ENCODE data around the gene SNAPC4.

SNAPC4 gene

GRCh38 chr9:136392538-136393449 lies 7.2 kb downstream of the SNAPC4 start:
- DNase-seq (ENCODE audit: low spot score), result no peak

DNA sequence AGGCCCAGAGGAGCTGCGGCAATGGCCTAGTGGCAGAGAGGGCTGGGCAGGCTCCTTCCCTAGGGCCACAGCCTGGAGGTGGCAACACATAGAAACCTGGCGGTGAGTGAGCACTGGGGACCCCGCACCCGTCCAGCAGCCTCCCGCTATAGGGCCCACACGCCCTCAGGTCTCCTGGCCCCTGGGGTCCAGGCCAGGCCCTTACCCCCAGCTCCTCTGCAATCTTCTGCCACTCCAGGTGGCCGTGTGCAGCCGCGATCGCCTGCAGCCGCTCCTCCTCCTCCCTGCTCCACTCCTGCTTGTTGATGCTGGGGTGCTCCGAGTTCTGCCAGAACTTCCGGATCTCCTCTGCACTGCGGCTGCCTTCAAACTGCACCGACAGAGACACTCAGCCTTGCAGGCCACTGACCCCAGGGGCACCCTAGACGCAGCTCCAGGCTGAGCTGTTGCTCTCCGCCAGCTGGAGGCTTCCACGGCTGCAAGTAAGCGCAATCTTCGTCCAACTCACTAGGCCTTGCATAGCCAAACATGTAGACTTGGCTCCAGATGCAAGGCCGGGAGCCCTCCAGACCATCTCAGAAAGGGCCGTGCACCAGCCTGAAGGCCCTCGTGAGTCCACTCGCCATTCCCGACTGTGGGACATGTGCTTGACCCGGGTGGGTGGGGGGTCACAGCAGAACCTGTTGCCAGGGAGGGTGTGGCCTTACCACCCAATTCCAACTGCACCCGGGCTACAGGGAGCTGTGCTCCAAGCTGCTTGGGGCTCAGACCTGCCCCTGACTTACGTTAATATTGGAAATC lies 8.0 kb downstream of the SNAPC4 start:
- no peak for DNase-seq (ENCODE audit: low spot score)

GRCh38 chr9:136389396-136389795 lies 10.6 kb downstream of the SNAPC4 start:
- DNase-seq (ENCODE audit: low spot score), result no peak

GRCh38 chr9:136387217-136387616 lies 12.8 kb downstream of the SNAPC4 start:
- no peak for DNase-seq (ENCODE audit: low spot score)

- DNase-seq (ENCODE audit: low spot score), result no peak
Observed at GRCh38 chr9:136386018-136386417, 14.0 kb downstream of the SNAPC4 start.

- no peak for DNase-seq (ENCODE audit: low spot score)
Observed at GRCh38 chr9:136385015-136385414, 15.0 kb downstream of the SNAPC4 start.

GRCh38 chr9:136383436-136383835 lies 16.5 kb downstream of the SNAPC4 start:
- no peak for DNase-seq (ENCODE audit: low spot score)

DNA sequence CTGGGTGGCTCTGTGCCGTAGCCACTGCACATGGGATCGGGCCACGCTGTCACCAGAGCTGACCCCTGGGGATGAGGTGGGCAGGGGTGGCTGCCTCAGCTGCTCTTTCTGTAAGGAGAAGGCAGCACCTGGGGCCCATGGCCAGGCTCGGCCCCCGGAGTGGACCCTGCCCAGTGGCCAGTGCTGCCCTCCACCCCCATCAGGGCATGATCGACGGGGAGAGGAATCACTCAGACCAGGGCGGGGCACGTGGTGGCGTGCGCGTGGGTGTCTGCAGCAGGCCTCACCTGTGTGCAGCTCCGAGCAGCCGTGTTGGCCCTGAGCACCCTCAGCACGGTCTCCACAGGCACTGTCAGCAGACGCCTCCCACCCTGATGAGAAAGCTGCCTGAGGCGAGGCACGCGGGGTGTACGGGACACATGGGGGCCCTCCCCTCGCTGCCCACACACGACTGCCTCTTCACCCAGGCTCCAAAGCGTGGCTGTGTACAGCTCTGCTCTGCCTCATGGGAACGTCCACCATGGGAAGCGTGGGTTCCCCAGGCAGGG lies 17.9 kb downstream of the SNAPC4 start:
- no peak for DNase-seq (ENCODE audit: low spot score)

GRCh38 chr9:136381311-136381710 lies 18.7 kb downstream of the SNAPC4 start:
- no peak for DNase-seq (ENCODE audit: low spot score)

GRCh38 chr9:136380381-136380780 lies 19.6 kb downstream of the SNAPC4 start:
- no peak for DNase-seq (ENCODE audit: low spot score)

DNA sequence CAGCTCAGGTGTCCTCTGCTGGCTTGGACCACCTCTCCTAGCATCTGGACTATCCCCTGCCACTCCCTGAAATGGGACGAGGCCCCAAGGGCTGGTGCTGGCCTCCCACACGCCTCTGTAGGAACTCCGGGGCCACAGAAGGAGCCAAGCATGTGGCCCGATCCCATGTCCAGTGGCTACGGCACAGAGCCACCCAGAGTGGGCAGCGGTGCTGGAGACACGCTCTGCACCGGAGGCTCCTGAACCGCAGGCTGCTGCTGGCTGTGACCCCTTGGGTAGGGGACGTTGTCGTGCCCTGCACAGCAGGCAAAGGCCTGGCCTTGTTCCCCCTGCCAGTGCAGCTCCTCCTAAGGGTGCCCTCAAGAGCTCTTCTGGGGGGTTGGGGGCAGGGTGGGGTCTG lies 20.1 kb downstream of the SNAPC4 start:
- DNase-seq (ENCODE audit: low spot score), result no peak

GRCh38 chr9:136379401-136379800 lies 20.6 kb downstream of the SNAPC4 start:
- DNase-seq (ENCODE audit: low spot score), result no peak

DNA sequence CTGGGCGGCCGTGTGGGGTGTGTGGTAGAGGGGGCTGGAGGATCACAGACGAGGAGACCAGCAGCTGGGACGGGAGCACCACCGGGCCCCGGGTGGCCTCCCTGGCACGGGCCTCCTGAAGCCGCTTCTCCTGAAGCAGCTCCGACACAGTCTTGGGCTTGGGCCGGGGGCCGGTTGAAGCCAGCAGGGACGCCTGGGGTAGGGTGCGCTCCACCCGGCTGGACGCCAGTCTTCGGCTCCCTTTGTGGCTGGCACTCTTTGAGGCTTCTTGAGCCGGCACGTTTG lies 21.0 kb downstream of the SNAPC4 start:
- no peak for DNase-seq (ENCODE audit: low spot score)

GRCh38 chr9:136378170-136379002 lies 21.6 kb downstream of the SNAPC4 start:
- no peak for DNase-seq (ENCODE audit: low spot score)

- no peak for DNase-seq (ENCODE audit: low spot score)
Observed at GRCh38 chr9:136377341-136378169, 22.4 kb downstream of the SNAPC4 start.

- DNase-seq (ENCODE audit: low spot score), result no peak
Observed at GRCh38 chr9:136376457-136376856, 23.5 kb downstream of the SNAPC4 start.

- no peak for DNase-seq (ENCODE audit: low spot score)
Observed at GRCh38 chr9:136375096-136375495, 24.9 kb downstream of the SNAPC4 start.

GRCh38 chr9:136374183-136374575 lies 25.8 kb downstream of the SNAPC4 start:
- DNase-seq (ENCODE audit: low spot score), result no peak

DNA sequence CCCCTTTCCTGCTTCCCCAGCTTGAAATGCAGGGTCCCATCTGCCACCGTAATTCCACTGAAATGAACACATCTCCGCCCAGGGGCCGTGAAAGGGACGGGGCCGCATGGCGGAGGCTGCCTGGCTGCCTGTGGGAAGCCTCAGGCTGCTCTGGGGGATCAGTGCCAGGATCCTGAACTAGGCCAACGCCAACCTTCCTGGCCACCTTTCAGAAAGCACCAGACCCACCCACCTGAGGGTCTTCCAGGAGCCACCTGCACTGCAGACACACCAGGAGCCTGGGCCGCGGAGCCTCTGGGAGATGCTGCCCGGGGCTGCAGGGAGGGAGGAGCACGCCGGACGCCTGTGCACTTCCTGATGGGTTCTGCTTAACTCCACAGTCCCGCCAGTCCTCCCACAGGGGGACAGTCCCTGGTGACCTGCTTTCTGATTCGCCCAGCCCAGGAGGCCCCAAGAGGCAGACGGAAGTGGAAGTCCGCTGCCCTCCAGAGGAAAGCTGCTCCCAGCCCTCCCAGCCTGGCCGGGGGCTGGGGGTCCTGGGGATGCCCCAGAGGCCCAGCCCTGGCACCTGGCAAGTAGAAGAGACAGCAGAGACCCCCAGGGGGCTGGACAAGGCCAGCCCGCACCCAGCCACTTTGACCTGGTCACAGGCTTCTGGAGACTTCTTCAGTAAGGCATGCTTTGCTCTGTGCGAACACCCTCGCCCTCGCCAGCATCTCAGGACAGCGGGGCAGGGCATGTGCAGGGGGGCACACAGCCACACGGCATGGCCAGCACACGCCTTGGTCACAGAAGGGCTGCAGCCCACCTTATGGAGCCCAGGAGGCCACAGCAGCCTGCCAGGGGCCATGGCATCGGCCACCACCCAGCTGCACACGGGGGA lies 26.4 kb downstream of the SNAPC4 start, which contains the start of gene CARD9:
CARD9 (minus strand) TSS at position 370 of the 883 bp plus-strand sequence. CDS start 1,591 bp downstream, outside the sequence.
- no peak for DNase-seq (ENCODE audit: low spot score)
